ENCODE data around the gene FARP1. TPM values are rescaled to one million over a fixed set of nuclear protein-coding genes. Genes with fewer than 3 reads are reported as not detected.

Gene FARP1
- total RNA-seq, 1 donor from 2014 or later, result 278 TPM

DNA sequence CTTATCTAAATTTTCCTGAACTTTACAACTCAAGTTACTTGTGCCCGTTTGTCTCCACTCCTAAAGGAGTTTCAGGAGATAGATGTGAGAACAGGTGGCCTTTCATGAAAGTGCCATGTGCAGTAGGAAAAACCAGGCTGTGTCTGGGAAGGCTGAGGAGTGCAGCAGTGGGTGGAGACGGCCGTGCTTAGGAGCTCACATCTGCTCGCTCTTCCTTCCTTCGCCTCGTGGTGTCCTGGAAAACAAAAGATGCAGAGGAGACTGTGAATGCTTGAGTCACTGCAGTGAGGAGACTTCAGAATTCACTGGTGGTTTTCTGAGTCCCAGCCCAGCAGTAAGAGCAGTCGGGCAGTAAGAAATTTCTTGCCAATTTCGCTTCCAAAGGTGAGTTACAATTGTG lies 172.6 kb downstream of the FARP1 start:
- no peaks in the 10 kb centered on the region for H3K27me3 Mint-ChIP-seq
- no peak overlapping the region for H3K4me3 Mint-ChIP-seq (ENCODE audit: low read depth)
- H3K36me3 Mint-ChIP-seq (ENCODE audit: insufficient read depth), result peaks cover 13% of the 10 kb centered on the region
- no peak overlapping the region for H3K27ac Mint-ChIP-seq
- no peak for DNase-seq (ENCODE audit: low spot score, unreplicated experiment)
- H3K4me1 Mint-ChIP-seq (ENCODE audit: low read depth), result peaks cover 39% of the 10 kb centered on the region
- TF ChIP-seq, protein P1, sequence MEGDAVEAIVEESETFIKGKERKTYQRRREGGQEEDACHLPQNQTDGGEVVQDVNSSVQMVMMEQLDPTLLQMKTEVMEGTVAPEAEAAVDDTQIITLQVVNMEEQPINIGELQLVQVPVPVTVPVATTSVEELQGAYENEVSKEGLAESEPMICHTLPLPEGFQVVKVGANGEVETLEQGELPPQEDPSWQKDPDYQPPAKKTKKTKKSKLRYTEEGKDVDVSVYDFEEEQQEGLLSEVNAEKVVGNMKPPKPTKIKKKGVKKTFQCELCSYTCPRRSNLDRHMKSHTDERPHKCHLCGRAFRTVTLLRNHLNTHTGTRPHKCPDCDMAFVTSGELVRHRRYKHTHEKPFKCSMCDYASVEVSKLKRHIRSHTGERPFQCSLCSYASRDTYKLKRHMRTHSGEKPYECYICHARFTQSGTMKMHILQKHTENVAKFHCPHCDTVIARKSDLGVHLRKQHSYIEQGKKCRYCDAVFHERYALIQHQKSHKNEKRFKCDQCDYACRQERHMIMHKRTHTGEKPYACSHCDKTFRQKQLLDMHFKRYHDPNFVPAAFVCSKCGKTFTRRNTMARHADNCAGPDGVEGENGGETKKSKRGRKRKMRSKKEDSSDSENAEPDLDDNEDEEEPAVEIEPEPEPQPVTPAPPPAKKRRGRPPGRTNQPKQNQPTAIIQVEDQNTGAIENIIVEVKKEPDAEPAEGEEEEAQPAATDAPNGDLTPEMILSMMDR (IDR thresholded peaks at IDR 0.05; ENCODE audit: unreplicated experiment), result no peak
- H3K9me3 Mint-ChIP-seq (ENCODE audit: low read depth), result no peaks in the 10 kb centered on the region

GRCh38 chr13:98315902-98316301 lies 173.0 kb downstream of the FARP1 start:
- Mint-ChIP-seq H3K36me3 (ENCODE audit: insufficient read depth) (peaks cover 14% of the 10 kb centered on the region), H3K9me3 (ENCODE audit: low read depth) (no peaks in the 10 kb centered on the region), H3K27ac (no peak overlapping the region), H3K4me3 (ENCODE audit: low read depth) (no peak overlapping the region), H3K4me1 (ENCODE audit: low read depth) (peaks cover 34% of the 10 kb centered on the region), H3K27me3 (no peaks in the 10 kb centered on the region)
- TF ChIP-seq, protein P1 (IDR thresholded peaks at IDR 0.05; ENCODE audit: unreplicated experiment), result no peak
- no peak for DNase-seq (ENCODE audit: low spot score, unreplicated experiment)

DNA sequence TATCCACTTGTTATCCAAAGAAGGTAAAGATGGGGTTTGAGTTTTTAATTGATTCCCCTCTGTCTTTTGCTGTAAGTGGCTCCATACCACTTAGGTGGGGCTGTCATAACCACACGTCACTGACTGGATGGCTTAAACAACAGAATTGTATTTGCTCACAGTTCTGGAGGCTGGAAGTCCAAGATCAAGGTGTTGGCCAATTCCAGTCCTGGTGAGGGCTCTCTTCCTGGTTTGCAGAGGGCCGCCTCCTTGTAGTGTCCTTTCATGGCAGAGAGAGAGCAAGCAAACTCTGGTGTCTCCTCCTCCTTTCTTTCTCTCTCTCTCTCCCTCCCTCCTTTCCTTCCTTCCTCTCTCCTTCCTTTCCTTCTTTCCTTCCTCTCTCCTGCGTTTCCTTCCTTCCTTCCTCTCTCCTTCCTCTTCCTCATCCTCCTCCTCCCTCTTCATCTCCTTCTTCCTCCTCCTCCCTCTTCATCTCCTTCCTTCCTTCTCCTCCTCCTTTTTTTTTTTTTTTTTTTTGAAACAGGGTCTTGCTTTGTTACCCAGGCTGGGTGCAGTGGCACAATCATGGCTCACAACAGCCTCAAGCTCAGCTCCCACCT lies 174.8 kb downstream of the FARP1 start:
- Mint-ChIP-seq H3K4me3 (ENCODE audit: low read depth) (no peak overlapping the region), H3K9me3 (ENCODE audit: low read depth) (no peaks in the 10 kb centered on the region), H3K4me1 (ENCODE audit: low read depth) (peaks cover 28% of the 10 kb centered on the region), H3K27ac (no peak overlapping the region), H3K27me3 (no peaks in the 10 kb centered on the region), H3K36me3 (ENCODE audit: insufficient read depth) (peaks cover 17% of the 10 kb centered on the region)
- TF ChIP-seq, protein P1 (IDR thresholded peaks at IDR 0.05; ENCODE audit: unreplicated experiment), result no peak
- DNase-seq (ENCODE audit: low spot score, unreplicated experiment), result no peak

GRCh38 chr13:98318263-98318878 lies 175.5 kb downstream of the FARP1 start:
- no peak overlapping the region for H3K4me3 Mint-ChIP-seq (ENCODE audit: low read depth)
- TF ChIP-seq, protein P1 (IDR thresholded peaks at IDR 0.05; ENCODE audit: unreplicated experiment), result no peak
- peak overlapping the region; percentile 56 for H3K27ac Mint-ChIP-seq
- H3K36me3 Mint-ChIP-seq (ENCODE audit: insufficient read depth), result peaks cover 17% of the 10 kb centered on the region
- H3K9me3 Mint-ChIP-seq (ENCODE audit: low read depth), result no peaks in the 10 kb centered on the region
- DNase-seq (ENCODE audit: low spot score, unreplicated experiment), result no peak
- H3K4me1 Mint-ChIP-seq (ENCODE audit: low read depth), result peaks cover 21% of the 10 kb centered on the region
- no peaks in the 10 kb centered on the region for H3K27me3 Mint-ChIP-seq

GRCh38 chr13:98320561-98321105 lies 177.7 kb downstream of the FARP1 start:
- Mint-ChIP-seq H3K4me3 (ENCODE audit: low read depth) (no peak overlapping the region), H3K27ac (no peak overlapping the region), H3K27me3 (no peaks in the 10 kb centered on the region), H3K36me3 (ENCODE audit: insufficient read depth) (peaks cover 16% of the 10 kb centered on the region), H3K9me3 (ENCODE audit: low read depth) (no peaks in the 10 kb centered on the region), H3K4me1 (ENCODE audit: low read depth) (peaks cover 27% of the 10 kb centered on the region)
- no peak for DNase-seq (ENCODE audit: low spot score, unreplicated experiment)
- TF ChIP-seq, protein P1 (IDR thresholded peaks at IDR 0.05; ENCODE audit: unreplicated experiment), result no peak
